Neural cell (in vitro differentiated cells): ENCODE results near the gene LSMEM2. TPM values are rescaled to one million over a fixed set of nuclear protein-coding genes. Genes with fewer than 3 reads are reported as not detected.
"Not testable (repeated sequence)": the region's sequence is repeated elsewhere in the genome, so short reads cannot be mapped to it uniquely, and the experiment has no call there.

Source experiments
- H2AFZ ChIP-seq: fragments of 200-600, 300-800 bp; sonication (generic), shearing (Covaris generic); 2 replicates; pipeline ENCODE4 v1.6.0; 2014; ENCODE audit warnings: low read depth, mild to moderate bottlenecking, antibody characterized with exemption, low read length, moderate library complexity
- H3F3A ChIP-seq: fragments of 200-600 bp; shearing (Covaris generic); 2 replicates; pipeline ENCODE4 v1.6.1; 2016; ENCODE audit warnings: mild to moderate bottlenecking, moderate library complexity, mixed read lengths, antibody characterized with exemption, low read length; ENCODE audit not compliant: insufficient read depth, poor library complexity, severe bottlenecking
- H3K27ac ChIP-seq: fragments of 200-600, 300-800 bp; sonication (generic), shearing (Covaris generic); 2 replicates; pipeline ENCODE4 v1.5.1; 2014; ENCODE audit warnings: mild to moderate bottlenecking, low read length, moderate library complexity
- H3K27me3 ChIP-seq: fragments of 300-800, 200-600 bp; sonication (generic), shearing (Covaris generic); 2 replicates; pipeline ENCODE4 v1.6.0; 2014; ENCODE audit warnings: mild to moderate bottlenecking, low read depth, low read length, moderate library complexity; ENCODE audit not compliant: insufficient read depth
- H3K36me3 ChIP-seq: fragments of 300-800, 200-600 bp; sonication (generic), shearing (Covaris generic); 2 replicates; pipeline ENCODE4 v1.5.1; 2014; ENCODE audit warnings: mild to moderate bottlenecking, antibody characterized with exemption, low read length, moderate library complexity; ENCODE audit not compliant: insufficient read depth
- H3K4me2 ChIP-seq: fragments of 300-800, 200-600 bp; sonication (generic), shearing (Covaris generic); 2 replicates; pipeline ENCODE4 v1.6.0; 2014; ENCODE audit warnings: mild to moderate bottlenecking, low read length
- H3K4me3 ChIP-seq: fragments of 300-800, 200-600 bp; sonication (generic), shearing (Covaris generic); 2 replicates; pipeline ENCODE4 v1.5.1; 2014; ENCODE audit warnings: mild to moderate bottlenecking, low read length, moderate library complexity
- H3K79me2 ChIP-seq: fragments of 200-600 bp; shearing (Covaris generic); replicated peaks from 2 replicates; pipeline ENCODE4 v1.6.0; 2014; ENCODE audit warnings: mild to moderate bottlenecking, low read length, moderate library complexity; ENCODE audit not compliant: insufficient read depth
- H3K9ac ChIP-seq: fragments of 300-800, 200-600 bp; sonication (generic), shearing (Covaris generic); 2 replicates; pipeline ENCODE4 v1.6.1; 2016; ENCODE audit warnings: mild to moderate bottlenecking, low read length, mixed read lengths
- H3K9me2 ChIP-seq: fragments of 200-600 bp; shearing (Covaris generic); 2 replicates; pipeline ENCODE4 v1.6.1; 2016; ENCODE audit warnings: mild to moderate bottlenecking, low read length, mixed read lengths; ENCODE audit not compliant: insufficient read depth
- H3K9me3 ChIP-seq: fragments of 200-600, 300-800 bp; sonication (generic), shearing (Covaris generic); 2 replicates; pipeline ENCODE4 v1.6.1; 2016; ENCODE audit warnings: mild to moderate bottlenecking, mixed run types, low read length, moderate library complexity, mixed read lengths
- H4K20me1 ChIP-seq: fragments of 200-600 bp; shearing (Covaris generic); 2 replicates; pipeline ENCODE4 v1.6.1; 2016; ENCODE audit warnings: mild to moderate bottlenecking, mixed run types; ENCODE audit not compliant: insufficient read depth
- CTCF ChIP-seq: fragments of 450-650 bp; IDR thresholded peaks from 2 replicates; pipeline ENCODE4 v1.5.1; 2014; ENCODE audit warnings: antibody characterized with exemption, mild to moderate bottlenecking, moderate library complexity; ENCODE audit not compliant: poor library complexity, severe bottlenecking
- EP300 ChIP-seq: fragments of 450-650 bp; conservative IDR thresholded peaks from 2 replicates; pipeline ENCODE4 v1.6.1; 2014; ENCODE audit warnings: antibody characterized with exemption, mild to moderate bottlenecking, moderate library complexity; ENCODE audit not compliant: poor library complexity, severe bottlenecking
- MXI1 ChIP-seq: fragments of 450-650 bp; conservative IDR thresholded peaks from 2 replicates; pipeline ENCODE4 v1.6.1; 2014; ENCODE audit warnings: antibody characterized with exemption, mild to moderate bottlenecking; ENCODE audit not compliant: poor library complexity, severe bottlenecking
- POLR2AphosphoS5 ChIP-seq: IDR thresholded peaks from 2 replicates; pipeline ENCODE4 v1.6.1; 2012
- RAD21 ChIP-seq: fragments of 450-650 bp; conservative IDR thresholded peaks from 2 replicates; pipeline ENCODE4 v1.6.1; 2014; ENCODE audit warnings: antibody characterized with exemption, mild to moderate bottlenecking, moderate library complexity
- TAF1 ChIP-seq: IDR thresholded peaks from 2 replicates; pipeline ENCODE4 v1.6.1; 2012; ENCODE audit warnings: low read depth
- polyA plus RNA-seq: library from polyadenylated mRNA; depleted of rRNA; stranded (reverse); fragments of >200 nt; gene quantifications from 2 replicates; pipeline ENCODE4 v1.2.3, GENCODE V29; 2014
- TF ChIP-seq, protein P1 (sequence below): IDR thresholded peaks from 2 replicates; pipeline ENCODE4 v1.6.1; 2012; ENCODE audit warnings: borderline replicate concordance

The LSMEM2 gene
- polyA plus RNA-seq, 1 donor from 2014 or later: not detected

DNA sequence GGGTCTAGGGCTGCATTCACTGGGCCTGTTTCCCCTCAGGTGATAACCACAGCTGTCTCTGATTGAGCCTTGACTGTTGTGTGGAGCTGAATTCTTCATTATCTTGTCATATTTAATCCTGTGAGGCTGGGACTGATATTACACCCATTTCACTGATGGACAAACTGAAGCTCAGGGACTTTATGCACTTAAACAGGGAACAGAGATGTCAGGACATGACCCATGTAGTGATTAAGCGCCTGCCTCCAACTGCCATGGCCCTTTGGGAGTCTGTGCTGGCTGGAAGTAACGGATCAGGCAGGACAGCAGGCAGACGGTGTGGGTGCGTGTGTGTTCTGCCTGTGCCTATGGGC lies 35.4 kb upstream of the LSMEM2 start (continued):
- TF ChIP-seq RAD21 (no peak), TAF1 (no peak), POLR2AphosphoS5 (no peak)

DNA sequence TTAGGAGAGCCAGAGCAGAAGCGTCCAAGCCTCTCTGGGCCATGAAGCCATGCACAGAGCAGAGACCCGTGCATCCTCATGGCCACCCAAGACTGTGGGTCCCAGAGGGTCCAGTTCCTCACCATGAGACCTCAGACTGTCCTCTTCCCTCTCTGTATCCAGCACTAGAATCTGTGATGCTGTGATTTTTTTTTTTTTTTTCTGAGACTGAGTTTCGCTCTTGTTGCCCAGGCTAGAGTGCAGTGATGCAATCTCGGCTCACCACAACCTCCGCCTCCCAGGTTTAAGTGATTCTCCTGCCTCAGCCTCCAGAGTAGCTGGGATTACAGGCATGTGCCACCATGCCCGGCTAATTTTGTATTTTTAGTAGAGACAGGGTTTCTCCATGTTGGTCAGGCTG lies 34.1 kb upstream of the LSMEM2 start:
- H3F3A ChIP-seq, H3K9me3 ChIP-seq, H3K4me2 ChIP-seq, H3K9me2 ChIP-seq, H3K36me3 ChIP-seq, H2AFZ ChIP-seq, H4K20me1 ChIP-seq, H3K27me3 ChIP-seq, H3K9ac ChIP-seq, H3K4me3 ChIP-seq: not testable (repeated sequence)
- Histone ChIP-seq H3K79me2 (peaks cover 88% of the 10 kb centered on the region), H3K27ac (peak overlapping the region; percentile 96)

- Histone ChIP-seq H3K4me3 (peak overlapping the region; percentile 62), H3K27me3 (no peaks in the 10 kb centered on the region), H3K4me2 (peak overlapping the region; percentile 73), H3F3A (no peaks in the 10 kb centered on the region), H3K9me3 (no peaks in the 10 kb centered on the region), H3K36me3 (no peaks in the 10 kb centered on the region), H3K27ac (peak overlapping the region; percentile 96), H3K9me2 (no peaks in the 10 kb centered on the region), H2AFZ (no peak overlapping the region), H3K9ac (peak overlapping the region; percentile 83), H4K20me1 (no peaks in the 10 kb centered on the region), H3K79me2 (peaks cover 88% of the 10 kb centered on the region)
- TF ChIP-seq EP300 (no peak), TAF1 (peak; percentile 14), MXI1 (no peak), CTCF (no peak)
- TF ChIP-seq, protein P1, sequence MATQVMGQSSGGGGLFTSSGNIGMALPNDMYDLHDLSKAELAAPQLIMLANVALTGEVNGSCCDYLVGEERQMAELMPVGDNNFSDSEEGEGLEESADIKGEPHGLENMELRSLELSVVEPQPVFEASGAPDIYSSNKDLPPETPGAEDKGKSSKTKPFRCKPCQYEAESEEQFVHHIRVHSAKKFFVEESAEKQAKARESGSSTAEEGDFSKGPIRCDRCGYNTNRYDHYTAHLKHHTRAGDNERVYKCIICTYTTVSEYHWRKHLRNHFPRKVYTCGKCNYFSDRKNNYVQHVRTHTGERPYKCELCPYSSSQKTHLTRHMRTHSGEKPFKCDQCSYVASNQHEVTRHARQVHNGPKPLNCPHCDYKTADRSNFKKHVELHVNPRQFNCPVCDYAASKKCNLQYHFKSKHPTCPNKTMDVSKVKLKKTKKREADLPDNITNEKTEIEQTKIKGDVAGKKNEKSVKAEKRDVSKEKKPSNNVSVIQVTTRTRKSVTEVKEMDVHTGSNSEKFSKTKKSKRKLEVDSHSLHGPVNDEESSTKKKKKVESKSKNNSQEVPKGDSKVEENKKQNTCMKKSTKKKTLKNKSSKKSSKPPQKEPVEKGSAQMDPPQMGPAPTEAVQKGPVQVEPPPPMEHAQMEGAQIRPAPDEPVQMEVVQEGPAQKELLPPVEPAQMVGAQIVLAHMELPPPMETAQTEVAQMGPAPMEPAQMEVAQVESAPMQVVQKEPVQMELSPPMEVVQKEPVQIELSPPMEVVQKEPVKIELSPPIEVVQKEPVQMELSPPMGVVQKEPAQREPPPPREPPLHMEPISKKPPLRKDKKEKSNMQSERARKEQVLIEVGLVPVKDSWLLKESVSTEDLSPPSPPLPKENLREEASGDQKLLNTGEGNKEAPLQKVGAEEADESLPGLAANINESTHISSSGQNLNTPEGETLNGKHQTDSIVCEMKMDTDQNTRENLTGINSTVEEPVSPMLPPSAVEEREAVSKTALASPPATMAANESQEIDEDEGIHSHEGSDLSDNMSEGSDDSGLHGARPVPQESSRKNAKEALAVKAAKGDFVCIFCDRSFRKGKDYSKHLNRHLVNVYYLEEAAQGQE: no peak
Observed at GRCh38 chr3:50245251-50245745, 33.6 kb upstream of the LSMEM2 start.
